ENCODE results near the gene DEPDC1B.
A peak's percentile ranks its signal among the peaks of the same experiment; 100 is the strongest.

DEPDC1B gene

GRCh38 chr5:60679816-60680215 is 20.1 kb downstream of the DEPDC1B start:
- H3K4me3 ChIP-seq (ENCODE audit: low read length in 2 of 2) = no peak overlapping the region
- no peak overlapping the region for H3K9ac ChIP-seq (ENCODE audit: low read depth in 1 of 2, low read length in 2 of 2)
- H3K4me1 ChIP-seq (ENCODE audit: control insufficient read depth in 2 of 2, insufficient read depth in 2 of 2, low read length in 2 of 2) = peaks cover 3 to 6% of the 10 kb centered on the region in 2 donors
- no peaks in the 10 kb centered on the region for H3K9me3 ChIP-seq (ENCODE audit: control insufficient read depth in 2 of 2, low read length in 2 of 2)
- H3K27me3 ChIP-seq (ENCODE audit: control insufficient read depth in 2 of 2, insufficient read depth in 2 of 2, low read length in 2 of 2) = no peaks in the 10 kb centered on the region
- H3K27ac ChIP-seq (ENCODE audit: low read depth in 2 of 2, low read length in 2 of 2) = no peak overlapping the region
- no peaks in the 10 kb centered on the region for H3K36me3 ChIP-seq (ENCODE audit: control insufficient read depth in 2 of 2, insufficient read depth in 2 of 2, low read length in 2 of 2)

- Histone ChIP-seq H3K27me3 (ENCODE audit: control insufficient read depth in 2 of 2, insufficient read depth in 2 of 2, low read length in 2 of 2) (no peaks in the 10 kb centered on the region), H3K27ac (ENCODE audit: low read depth in 2 of 2, low read length in 2 of 2) (peak overlapping the region in 1 of 2 donors; percentile 52), H3K4me3 (ENCODE audit: low read length in 2 of 2) (no peak overlapping the region), H3K4me1 (ENCODE audit: control insufficient read depth in 2 of 2, insufficient read depth in 2 of 2, low read length in 2 of 2) (peaks cover 16 to 22% of the 10 kb centered on the region in 2 donors), H3K9me3 (ENCODE audit: control insufficient read depth in 2 of 2, low read length in 2 of 2) (no peaks in the 10 kb centered on the region), H3K9ac (ENCODE audit: low read depth in 1 of 2, low read length in 2 of 2) (peak overlapping the region in 1 of 2 donors; percentile 43), H3K36me3 (ENCODE audit: control insufficient read depth in 2 of 2, insufficient read depth in 2 of 2, low read length in 2 of 2) (no peaks in the 10 kb centered on the region)
These were observed 21.9 kb downstream of the DEPDC1B start for GRCh38 chr5:60677850-60678664.

GRCh38 chr5:60675286-60675685 is 24.7 kb downstream of the DEPDC1B start:
- Histone ChIP-seq H3K4me1 (ENCODE audit: control insufficient read depth in 2 of 2, insufficient read depth in 2 of 2, low read length in 2 of 2) (peaks cover 30 to 43% of the 10 kb centered on the region in 2 donors), H3K4me3 (ENCODE audit: low read length in 2 of 2) (no peak overlapping the region), H3K9me3 (ENCODE audit: control insufficient read depth in 2 of 2, low read length in 2 of 2) (no peaks in the 10 kb centered on the region), H3K9ac (ENCODE audit: low read depth in 1 of 2, low read length in 2 of 2) (no peak overlapping the region), H3K27me3 (ENCODE audit: control insufficient read depth in 2 of 2, insufficient read depth in 2 of 2, low read length in 2 of 2) (no peaks in the 10 kb centered on the region), H3K36me3 (ENCODE audit: control insufficient read depth in 2 of 2, insufficient read depth in 2 of 2, low read length in 2 of 2) (no peaks in the 10 kb centered on the region), H3K27ac (ENCODE audit: low read depth in 2 of 2, low read length in 2 of 2) (no peak overlapping the region)

- Histone ChIP-seq H3K27ac (ENCODE audit: low read depth in 2 of 2, low read length in 2 of 2) (peak overlapping the region; percentile 18 to 81), H3K9me3 (ENCODE audit: control insufficient read depth in 2 of 2, low read length in 2 of 2) (no peaks in the 10 kb centered on the region), H3K4me1 (ENCODE audit: control insufficient read depth in 2 of 2, insufficient read depth in 2 of 2, low read length in 2 of 2) (peaks cover 30 to 43% of the 10 kb centered on the region in 2 donors), H3K27me3 (ENCODE audit: control insufficient read depth in 2 of 2, insufficient read depth in 2 of 2, low read length in 2 of 2) (no peaks in the 10 kb centered on the region), H3K36me3 (ENCODE audit: control insufficient read depth in 2 of 2, insufficient read depth in 2 of 2, low read length in 2 of 2) (no peaks in the 10 kb centered on the region), H3K9ac (ENCODE audit: low read depth in 1 of 2, low read length in 2 of 2) (no peak overlapping the region), H3K4me3 (ENCODE audit: low read length in 2 of 2) (peak overlapping the region in 1 of 2 donors; percentile 28)
These were observed 25.5 kb downstream of the DEPDC1B start for GRCh38 chr5:60674251-60675069.

GRCh38 chr5:60673334-60673733 is 26.6 kb downstream of the DEPDC1B start:
- Histone ChIP-seq H3K36me3 (ENCODE audit: control insufficient read depth in 2 of 2, insufficient read depth in 2 of 2, low read length in 2 of 2) (no peaks in the 10 kb centered on the region), H3K9me3 (ENCODE audit: control insufficient read depth in 2 of 2, low read length in 2 of 2) (no peaks in the 10 kb centered on the region), H3K4me1 (ENCODE audit: control insufficient read depth in 2 of 2, insufficient read depth in 2 of 2, low read length in 2 of 2) (peaks cover 30 to 49% of the 10 kb centered on the region in 2 donors), H3K27ac (ENCODE audit: low read depth in 2 of 2, low read length in 2 of 2) (peak overlapping the region; percentile 81), H3K9ac (ENCODE audit: low read depth in 1 of 2, low read length in 2 of 2) (peak overlapping the region in 1 of 2 donors; percentile 48), H3K27me3 (ENCODE audit: control insufficient read depth in 2 of 2, insufficient read depth in 2 of 2, low read length in 2 of 2) (no peaks in the 10 kb centered on the region), H3K4me3 (ENCODE audit: low read length in 2 of 2) (peak overlapping the region in 1 of 2 donors; percentile 10)

GRCh38 chr5:60672693-60673264 is 27.2 kb downstream of the DEPDC1B start:
- no peaks in the 10 kb centered on the region for H3K36me3 ChIP-seq (ENCODE audit: control insufficient read depth in 2 of 2, insufficient read depth in 2 of 2, low read length in 2 of 2)
- peak overlapping the region; percentile 81 for H3K27ac ChIP-seq (ENCODE audit: low read depth in 2 of 2, low read length in 2 of 2)
- H3K4me3 ChIP-seq (ENCODE audit: low read length in 2 of 2) = peak overlapping the region in 1 of 2 donors; percentile 11
- H3K9ac ChIP-seq (ENCODE audit: low read depth in 1 of 2, low read length in 2 of 2) = no peak overlapping the region
- no peaks in the 10 kb centered on the region for H3K9me3 ChIP-seq (ENCODE audit: control insufficient read depth in 2 of 2, low read length in 2 of 2)
- no peaks in the 10 kb centered on the region for H3K27me3 ChIP-seq (ENCODE audit: control insufficient read depth in 2 of 2, insufficient read depth in 2 of 2, low read length in 2 of 2)
- peaks cover 30 to 49% of the 10 kb centered on the region in 2 donors for H3K4me1 ChIP-seq (ENCODE audit: control insufficient read depth in 2 of 2, insufficient read depth in 2 of 2, low read length in 2 of 2)

- Histone ChIP-seq H3K27ac (ENCODE audit: low read depth in 2 of 2, low read length in 2 of 2) (peak overlapping the region; percentile 81), H3K9ac (ENCODE audit: low read depth in 1 of 2, low read length in 2 of 2) (no peak overlapping the region), H3K4me3 (ENCODE audit: low read length in 2 of 2) (peak overlapping the region in 1 of 2 donors; percentile 33), H3K27me3 (ENCODE audit: control insufficient read depth in 2 of 2, insufficient read depth in 2 of 2, low read length in 2 of 2) (no peaks in the 10 kb centered on the region), H3K9me3 (ENCODE audit: control insufficient read depth in 2 of 2, low read length in 2 of 2) (no peaks in the 10 kb centered on the region), H3K36me3 (ENCODE audit: control insufficient read depth in 2 of 2, insufficient read depth in 2 of 2, low read length in 2 of 2) (no peaks in the 10 kb centered on the region), H3K4me1 (ENCODE audit: control insufficient read depth in 2 of 2, insufficient read depth in 2 of 2, low read length in 2 of 2) (peaks cover 30 to 47% of the 10 kb centered on the region in 2 donors)
These were observed 27.9 kb downstream of the DEPDC1B start for GRCh38 chr5:60671899-60672692.

- no peaks in the 10 kb centered on the region for H3K9me3 ChIP-seq (ENCODE audit: control insufficient read depth in 2 of 2, low read length in 2 of 2)
- H3K27ac ChIP-seq (ENCODE audit: low read depth in 2 of 2, low read length in 2 of 2) = peak overlapping the region; percentile 52 to 81
- H3K4me1 ChIP-seq (ENCODE audit: control insufficient read depth in 2 of 2, insufficient read depth in 2 of 2, low read length in 2 of 2) = peaks cover 30 to 47% of the 10 kb centered on the region in 2 donors
- peak overlapping the region in 1 of 2 donors; percentile 27 for H3K9ac ChIP-seq (ENCODE audit: low read depth in 1 of 2, low read length in 2 of 2)
- H3K36me3 ChIP-seq (ENCODE audit: control insufficient read depth in 2 of 2, insufficient read depth in 2 of 2, low read length in 2 of 2) = no peaks in the 10 kb centered on the region
- H3K4me3 ChIP-seq (ENCODE audit: low read length in 2 of 2) = peak overlapping the region in 1 of 2 donors; percentile 7
- no peaks in the 10 kb centered on the region for H3K27me3 ChIP-seq (ENCODE audit: control insufficient read depth in 2 of 2, insufficient read depth in 2 of 2, low read length in 2 of 2)
These were observed 29.2 kb downstream of the DEPDC1B start for GRCh38 chr5:60670749-60671148.

GRCh38 chr5:60668686-60669304 is 31.2 kb downstream of the DEPDC1B start:
- no peak overlapping the region for H3K4me3 ChIP-seq (ENCODE audit: low read length in 2 of 2)
- no peak overlapping the region for H3K9ac ChIP-seq (ENCODE audit: low read depth in 1 of 2, low read length in 2 of 2)
- no peaks in the 10 kb centered on the region for H3K27me3 ChIP-seq (ENCODE audit: control insufficient read depth in 2 of 2, insufficient read depth in 2 of 2, low read length in 2 of 2)
- H3K9me3 ChIP-seq (ENCODE audit: control insufficient read depth in 2 of 2, low read length in 2 of 2) = no peaks in the 10 kb centered on the region
- no peak overlapping the region for H3K27ac ChIP-seq (ENCODE audit: low read depth in 2 of 2, low read length in 2 of 2)
- H3K4me1 ChIP-seq (ENCODE audit: control insufficient read depth in 2 of 2, insufficient read depth in 2 of 2, low read length in 2 of 2) = peaks cover 20 to 35% of the 10 kb centered on the region in 2 donors
- no peaks in the 10 kb centered on the region for H3K36me3 ChIP-seq (ENCODE audit: control insufficient read depth in 2 of 2, insufficient read depth in 2 of 2, low read length in 2 of 2)

All from mucosa of rectum (tissue), 2 donors.